HG02642 (cell line): ENCODE data around the gene AIF1L.
"Not testable (repeated sequence)": the region's sequence is repeated elsewhere in the genome, so short reads cannot be mapped to it uniquely, and the experiment has no call there.

Experiments
- ATAC-seq: cut with Tn5 transposase; IDR thresholded peaks from one replicate; pipeline ENCODE4 v1.9.1; 2021; ENCODE audit warnings: mild to moderate bottlenecking; ENCODE audit not compliant: unreplicated experiment, poor library complexity

Gene AIF1L

GRCh38 chr9:131117762-131118145 lies 21.4 kb downstream of the AIF1L start:
- ATAC-seq: no peak

- no peak for ATAC-seq
These were observed 23.3 kb downstream of the AIF1L start for GRCh38 chr9:131119600-131119999.

- no peak for ATAC-seq
These were observed 24.4 kb downstream of the AIF1L start for GRCh38 chr9:131120620-131121228.

- ATAC-seq: no peak
These were observed 25.0 kb downstream of the AIF1L start for GRCh38 chr9:131121346-131121745.

- ATAC-seq: no peak
These were observed 25.8 kb downstream of the AIF1L start for GRCh38 chr9:131122158-131122557.

GRCh38 chr9:131125038-131125287 lies 28.6 kb downstream of the AIF1L start:
- no peak for ATAC-seq

- ATAC-seq: peak; percentile 98
These were observed 29.1 kb downstream of the AIF1L start, which contains the start of gene NUP214 for GRCh38 chr9:131125288-131126058. Gene NUP214 (plus strand): TSS chr9:131125586. CDS start chr9:131125705, 119 bp downstream.

DNA sequence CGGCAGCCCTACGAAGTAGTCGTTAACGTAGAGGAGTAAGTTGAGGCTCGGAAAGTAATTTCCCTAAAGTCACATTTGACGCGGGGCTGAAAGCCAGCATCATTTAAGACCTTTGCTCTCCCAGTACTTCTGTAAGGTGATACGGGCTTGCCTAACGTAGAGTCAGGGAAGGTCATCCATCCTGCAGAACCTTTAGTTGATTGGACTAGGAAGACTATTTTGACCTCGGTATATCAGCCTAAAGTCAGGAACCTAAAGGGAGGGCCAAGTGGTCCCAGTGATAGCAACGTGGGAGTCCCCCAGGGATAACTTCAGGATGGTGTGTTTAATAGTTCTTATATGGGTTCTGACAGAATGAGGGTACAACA lies 29.7 kb downstream of the AIF1L start:
- no peak for ATAC-seq

- ATAC-seq: no peak
These were observed 32.9 kb downstream of the AIF1L start for GRCh38 chr9:131129183-131129582.

GRCh38 chr9:131138676-131139075 lies 42.3 kb downstream of the AIF1L start:
- no peak for ATAC-seq

DNA sequence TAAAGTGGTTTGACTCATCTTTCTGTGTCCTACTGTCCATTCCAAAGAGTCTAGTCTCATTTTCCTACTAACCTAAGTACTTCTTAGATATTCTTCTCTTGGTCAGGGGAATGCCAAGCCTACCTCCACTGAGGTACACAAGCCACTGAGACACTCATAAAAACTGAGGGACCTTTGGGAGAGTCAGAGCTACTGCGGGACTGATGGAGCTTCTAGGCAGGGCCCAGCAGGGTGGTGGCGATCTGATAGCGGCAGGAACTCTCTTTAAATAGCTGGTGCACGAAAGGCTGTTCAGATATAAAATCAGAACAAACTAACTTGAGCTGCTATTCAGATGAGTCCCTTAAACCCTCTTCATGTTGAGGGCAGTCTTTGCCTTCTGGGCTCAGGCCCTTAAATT lies 43.8 kb downstream of the AIF1L start:
- ATAC-seq: no peak

DNA sequence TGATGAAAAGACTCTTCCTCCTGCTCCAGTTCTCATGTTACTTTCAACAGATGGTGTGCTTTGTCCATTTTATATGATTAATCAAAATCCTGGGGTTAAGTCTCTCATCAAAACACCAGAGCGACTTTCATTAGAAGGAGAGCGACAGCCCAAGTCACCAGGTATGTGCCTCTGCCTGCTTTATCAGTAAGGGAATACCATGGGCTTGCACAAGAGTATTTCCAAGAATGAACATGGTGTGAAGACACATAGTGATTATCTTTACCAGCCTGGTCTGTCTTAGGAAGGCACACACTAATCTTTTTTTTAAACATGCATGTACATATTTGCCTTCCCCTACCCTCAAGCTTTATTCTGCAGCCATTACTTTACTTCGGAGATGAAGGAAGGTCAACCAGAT lies 44.2 kb downstream of the AIF1L start:
- ATAC-seq: no peak

GRCh38 chr9:131142160-131142559 lies 45.8 kb downstream of the AIF1L start:
- no peak for ATAC-seq

DNA sequence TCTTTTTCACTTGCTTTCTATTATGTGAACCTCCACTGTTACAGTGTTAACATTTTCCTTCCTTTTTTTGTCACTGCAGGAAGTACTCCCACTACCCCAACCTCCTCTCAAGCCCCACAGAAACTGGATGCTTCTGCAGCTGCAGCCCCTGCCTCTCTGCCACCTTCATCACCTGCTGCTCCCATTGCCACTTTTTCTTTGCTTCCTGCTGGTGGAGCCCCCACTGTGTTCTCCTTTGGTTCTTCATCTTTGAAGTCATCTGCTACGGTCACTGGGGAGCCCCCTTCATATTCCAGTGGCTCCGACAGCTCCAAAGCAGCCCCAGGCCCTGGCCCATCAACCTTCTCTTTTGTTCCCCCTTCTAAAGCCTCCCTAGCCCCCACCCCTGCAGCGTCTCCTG lies 47.9 kb downstream of the AIF1L start:
- no peak for ATAC-seq

DNA sequence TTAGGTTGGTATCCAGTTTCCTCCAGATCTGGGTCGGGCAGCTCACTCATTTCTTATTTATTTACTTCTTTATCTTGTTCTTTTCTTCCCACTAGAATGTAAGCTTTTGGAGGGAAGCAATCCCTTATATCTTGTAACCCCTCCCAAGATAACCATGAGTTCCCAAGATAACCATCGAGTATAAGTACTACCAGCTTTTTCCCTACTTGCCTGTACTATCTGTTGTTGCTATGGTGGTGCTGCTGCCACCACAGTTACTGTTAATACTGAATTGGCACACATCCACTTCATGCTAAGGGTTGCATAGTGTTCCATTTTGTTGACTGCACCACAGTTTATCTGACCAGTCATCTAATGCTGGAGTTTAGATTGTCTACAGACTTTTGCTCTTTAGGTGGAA lies 48.9 kb downstream of the AIF1L start:
- no peak for ATAC-seq

- ATAC-seq: no peak
These were observed 49.9 kb downstream of the AIF1L start for GRCh38 chr9:131146186-131146585.

DNA sequence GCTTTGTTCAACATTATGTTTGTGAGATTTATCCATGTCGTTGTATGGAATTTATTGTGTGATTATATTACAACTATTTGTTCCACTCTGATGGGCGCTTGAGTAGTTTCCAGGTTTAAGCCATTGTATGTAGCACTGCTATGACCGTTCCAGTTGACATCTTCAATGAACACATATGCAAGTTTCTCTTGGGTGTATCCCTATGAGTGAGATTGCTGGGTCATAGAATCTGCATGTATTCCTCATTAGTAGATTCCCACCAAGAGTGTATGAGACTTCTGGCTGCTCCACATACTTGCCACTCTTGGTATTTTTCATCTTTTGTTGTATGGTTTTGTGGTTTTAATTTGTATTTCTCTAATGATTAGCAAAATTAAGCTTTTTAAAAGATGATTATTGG lies 51.9 kb downstream of the AIF1L start:
- no peak for ATAC-seq

GRCh38 chr9:131148966-131149687 lies 52.8 kb downstream of the AIF1L start:
- ATAC-seq: no peak

DNA sequence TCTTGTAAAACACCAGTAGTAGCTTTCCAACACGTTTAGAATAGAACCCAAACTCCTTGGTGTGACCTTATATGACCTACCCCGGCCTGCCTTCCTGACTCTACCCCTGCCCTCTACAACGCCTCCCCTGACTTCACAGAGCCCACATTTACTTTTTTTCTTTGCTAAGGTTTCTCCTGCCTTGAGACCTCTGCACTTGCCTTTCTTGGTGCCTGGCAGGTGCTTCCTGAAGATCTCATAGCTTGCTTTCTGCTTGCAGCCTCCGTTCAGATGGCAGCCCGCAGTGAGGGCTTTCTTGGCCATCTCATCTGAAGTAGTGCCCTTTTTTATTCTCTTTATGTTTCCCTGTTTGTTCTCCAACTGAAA lies 53.3 kb downstream of the AIF1L start:
- no peak for ATAC-seq

DNA sequence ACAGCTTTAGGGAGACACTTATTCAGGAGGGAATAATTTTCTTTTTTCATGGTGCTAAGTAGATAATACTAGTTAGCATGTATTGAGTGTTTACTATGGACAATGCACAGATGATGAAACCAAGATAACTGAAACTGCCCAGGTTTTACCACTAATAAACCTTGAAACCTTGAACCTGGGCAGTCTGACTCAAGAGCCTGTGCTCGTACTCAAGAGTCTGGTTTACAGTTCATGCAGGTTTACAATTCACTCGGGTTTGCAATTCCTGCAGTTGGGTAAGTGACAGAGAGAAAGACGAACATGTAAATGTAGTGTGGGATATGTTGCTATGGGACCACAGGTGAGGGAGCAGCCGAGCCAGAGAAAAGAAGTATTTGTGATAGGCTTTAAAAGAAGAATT lies 57.3 kb downstream of the AIF1L start:
- ATAC-seq: no peak

DNA sequence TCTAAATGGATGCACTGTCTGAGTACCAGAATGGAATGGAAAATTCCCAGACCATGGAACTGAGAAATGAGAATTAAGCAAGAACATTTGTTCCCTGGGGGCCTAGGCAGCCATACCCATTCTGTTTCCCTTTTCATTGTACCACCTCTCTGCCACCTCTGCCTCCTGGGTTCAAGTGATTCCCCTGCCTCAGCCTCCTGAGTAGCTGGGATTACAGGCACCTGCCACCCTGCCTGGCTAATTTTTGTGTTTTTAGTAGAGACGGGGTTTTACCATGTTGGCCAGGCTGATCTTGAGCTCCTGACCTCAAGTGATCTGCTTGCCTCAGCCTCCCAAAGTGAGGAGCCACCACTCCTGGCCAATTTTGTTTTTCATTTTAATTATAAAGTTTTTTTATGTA lies 62.3 kb downstream of the AIF1L start:
- not testable (repeated sequence) for ATAC-seq
